GM19193 (cell line): Measurements from ENCODE around the gene GAS7.

Experiments
- POLR2A ChIP-seq: IDR thresholded peaks from 4 replicates; pipeline ENCODE4 v1.6.1; 2011; ENCODE audit not compliant: insufficient read depth, insufficient read length; ENCODE audit errors: extremely low read depth

The GAS7 gene

DNA sequence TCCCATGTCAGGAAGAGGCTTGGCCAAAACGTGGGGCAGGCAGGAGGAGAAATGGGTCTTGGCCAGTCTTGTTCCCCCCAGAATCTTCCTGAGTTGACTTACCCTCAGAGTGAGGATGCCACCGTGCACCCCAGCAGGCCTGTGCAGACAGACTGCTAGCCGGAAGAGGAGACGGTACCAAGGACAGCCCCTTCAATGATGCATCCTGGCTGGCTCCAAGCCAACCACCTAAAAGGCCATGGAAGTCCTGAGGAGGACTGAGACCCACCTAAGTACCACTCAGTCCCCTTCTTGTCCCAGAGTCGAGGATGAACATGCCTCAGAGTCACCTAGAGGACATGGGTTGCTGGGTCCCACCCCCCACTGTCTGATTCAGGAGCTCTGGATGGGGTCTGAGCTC lies 246.6 kb downstream of the GAS7 start:
- no peak for TF ChIP-seq POLR2A

DNA sequence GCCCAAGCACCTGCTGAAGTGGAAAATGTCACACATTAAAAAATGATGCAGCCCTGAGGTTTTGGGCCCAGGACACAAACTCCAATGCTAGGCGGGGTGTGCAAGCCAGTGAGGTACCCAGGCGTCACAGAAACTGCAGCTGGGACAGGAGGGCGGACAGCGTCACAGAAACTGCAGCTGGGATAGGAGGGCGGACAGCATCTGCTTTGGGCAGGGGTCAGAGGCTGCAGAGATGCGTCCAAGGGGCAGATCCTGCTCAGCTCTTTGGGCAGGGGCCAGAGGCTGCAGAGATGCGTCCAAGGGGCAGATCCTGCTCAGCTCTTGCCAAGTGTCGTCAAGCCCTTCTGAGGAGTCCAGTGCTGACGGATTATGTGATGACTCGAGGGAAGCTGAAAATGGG lies 249.5 kb downstream of the GAS7 start:
- no peak for TF ChIP-seq POLR2A

DNA sequence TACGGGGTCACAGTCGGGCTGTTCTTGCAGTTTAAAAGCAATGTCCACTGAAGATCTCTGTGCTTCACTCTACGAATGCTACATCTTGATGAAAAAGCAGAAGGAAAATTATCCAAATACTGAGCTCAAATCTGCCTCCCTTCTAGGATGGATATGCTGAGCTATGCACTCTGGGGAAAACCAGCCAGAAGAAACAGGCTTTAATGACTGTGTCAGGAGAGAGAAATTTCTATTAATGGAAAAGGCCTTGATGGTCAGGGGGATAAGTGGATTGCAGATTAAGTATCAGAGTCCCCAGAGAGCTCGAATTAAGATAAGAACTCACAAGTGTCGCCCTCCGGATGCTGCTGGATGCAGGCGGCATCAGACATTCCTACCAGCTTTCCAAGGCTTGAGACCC lies 253.7 kb downstream of the GAS7 start:
- no peak for TF ChIP-seq POLR2A

DNA sequence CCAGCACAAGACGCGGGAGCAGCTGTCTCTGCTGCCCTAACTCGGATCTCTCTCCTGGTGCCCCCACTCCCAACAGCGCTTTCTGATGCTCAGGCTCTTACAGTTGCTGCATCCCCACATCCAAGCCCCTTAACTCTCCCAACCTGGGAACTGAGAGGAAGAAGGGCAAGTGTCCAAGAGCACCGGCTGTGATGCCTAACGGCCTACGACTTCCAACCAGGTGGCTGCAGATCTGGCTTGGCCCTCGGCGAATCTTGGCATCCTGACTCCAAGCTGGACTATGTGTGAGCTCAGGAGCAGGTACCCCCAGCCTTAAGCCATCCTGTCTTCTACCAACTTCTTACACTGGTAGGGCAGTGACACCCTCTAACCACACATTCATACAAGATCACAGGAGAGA lies 255.1 kb downstream of the GAS7 start:
- no peak for TF ChIP-seq POLR2A

DNA sequence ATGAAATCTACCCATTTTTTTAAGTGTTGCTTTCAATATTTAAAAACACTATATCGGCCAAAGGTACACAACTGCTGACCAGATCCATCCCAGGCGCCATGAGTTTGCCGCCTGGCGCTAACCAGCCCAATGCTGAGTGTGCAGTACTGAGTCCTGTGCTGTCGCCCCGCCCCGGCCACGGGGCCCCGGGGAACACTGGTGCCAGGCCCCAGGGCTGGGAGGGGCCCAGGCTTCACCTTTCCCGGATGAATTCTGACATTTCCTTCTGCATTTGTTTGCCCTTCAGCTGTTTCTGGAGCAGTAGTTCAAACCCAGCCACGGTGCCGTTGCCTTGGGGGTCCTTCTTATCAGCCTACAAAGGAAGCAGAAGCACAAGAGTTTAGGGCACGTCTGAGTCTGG lies 255.5 kb downstream of the GAS7 start:
- TF ChIP-seq POLR2A = no peak

DNA sequence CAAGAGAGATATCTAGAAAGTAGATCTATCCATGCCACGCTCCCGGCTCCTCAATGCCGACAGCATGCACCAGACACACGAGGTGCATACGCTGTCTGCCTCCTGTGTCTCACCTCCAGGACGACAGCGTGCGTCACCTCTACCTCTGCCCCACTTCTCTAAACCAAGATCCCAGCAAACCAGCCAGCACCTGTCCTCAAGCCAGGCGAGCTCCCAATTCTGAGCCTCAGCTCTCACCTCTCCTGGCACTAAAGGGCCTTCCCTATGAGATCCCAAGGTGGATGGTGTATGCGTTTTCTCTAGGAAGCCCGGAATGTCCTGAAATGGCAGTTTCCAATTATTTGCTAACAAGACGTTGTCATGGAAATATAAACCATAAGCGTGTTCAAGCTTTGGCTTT lies 257.1 kb downstream of the GAS7 start:
- no peak for TF ChIP-seq POLR2A

DNA sequence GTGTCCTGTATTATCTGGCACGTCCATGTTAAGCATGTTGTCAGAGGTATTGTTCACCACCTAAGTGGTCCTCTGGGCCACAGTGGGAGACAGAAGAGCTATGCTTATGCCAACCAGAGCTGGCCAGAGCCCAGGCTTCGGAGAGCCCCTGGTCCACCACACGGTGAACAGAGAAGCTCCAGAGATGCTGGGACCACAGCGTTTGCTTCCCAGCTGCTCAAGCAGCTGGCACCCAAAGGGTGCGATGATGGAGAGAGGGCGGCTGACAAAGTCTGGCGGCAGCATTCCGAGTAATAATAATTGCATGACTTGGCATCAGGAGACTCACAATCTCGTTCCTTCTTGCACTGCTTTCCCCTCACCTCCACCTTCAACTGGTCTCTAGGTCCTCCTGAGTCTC lies 257.6 kb downstream of the GAS7 start:
- no peak for TF ChIP-seq POLR2A

DNA sequence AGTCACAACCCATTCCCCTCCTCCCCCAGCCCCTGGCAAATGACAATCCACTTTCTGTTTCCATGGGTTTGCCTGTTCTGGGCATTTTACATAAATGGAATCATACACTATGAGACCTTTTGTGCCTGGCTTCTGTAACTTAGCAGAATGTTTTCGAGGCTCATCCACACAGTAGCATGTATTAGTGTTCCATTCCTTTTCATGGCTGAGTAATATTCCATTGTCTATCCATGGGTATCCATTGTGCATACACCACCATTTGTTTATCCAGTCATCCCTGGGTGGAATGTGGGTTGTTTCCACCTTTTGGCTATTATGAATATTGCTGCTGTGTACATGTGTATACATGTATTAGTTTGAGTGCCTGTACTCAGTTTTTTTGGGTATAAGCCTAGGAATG lies 259.6 kb downstream of the GAS7 start:
- no peak for TF ChIP-seq POLR2A

GRCh38 chr17:9937901-9938300 lies 260.5 kb downstream of the GAS7 start:
- TF ChIP-seq POLR2A = no peak

- TF ChIP-seq POLR2A = no peak
Measured at GRCh38 chr17:9937241-9937761, 261.1 kb downstream of the GAS7 start.

GRCh38 chr17:9936095-9936494 lies 262.3 kb downstream of the GAS7 start:
- no peak for TF ChIP-seq POLR2A

- TF ChIP-seq POLR2A = no peak
Measured at GRCh38 chr17:9935408-9935807, 263.0 kb downstream of the GAS7 start.

DNA sequence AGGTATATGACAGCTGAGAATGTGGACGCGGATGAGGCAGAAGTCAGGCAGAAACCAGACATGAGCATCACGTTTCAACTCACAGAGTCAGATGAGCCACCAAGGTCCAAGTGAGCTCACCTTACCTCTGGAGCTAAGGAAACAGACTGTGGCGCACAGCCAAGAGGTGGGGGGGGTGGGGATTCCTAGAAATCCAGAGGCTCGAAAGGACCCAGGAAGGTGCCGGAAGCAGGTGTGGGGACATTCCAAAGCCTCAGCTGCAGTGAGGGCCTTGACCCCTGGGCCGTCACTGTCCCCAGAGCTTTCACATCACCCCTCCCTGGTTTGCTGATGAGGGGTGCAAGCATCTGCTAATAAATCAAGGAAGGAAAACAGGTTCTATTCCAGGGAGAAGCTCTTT lies 264.1 kb downstream of the GAS7 start:
- TF ChIP-seq POLR2A = no peak

GRCh38 chr17:9932491-9932890 lies 265.9 kb downstream of the GAS7 start:
- TF ChIP-seq POLR2A = no peak

DNA sequence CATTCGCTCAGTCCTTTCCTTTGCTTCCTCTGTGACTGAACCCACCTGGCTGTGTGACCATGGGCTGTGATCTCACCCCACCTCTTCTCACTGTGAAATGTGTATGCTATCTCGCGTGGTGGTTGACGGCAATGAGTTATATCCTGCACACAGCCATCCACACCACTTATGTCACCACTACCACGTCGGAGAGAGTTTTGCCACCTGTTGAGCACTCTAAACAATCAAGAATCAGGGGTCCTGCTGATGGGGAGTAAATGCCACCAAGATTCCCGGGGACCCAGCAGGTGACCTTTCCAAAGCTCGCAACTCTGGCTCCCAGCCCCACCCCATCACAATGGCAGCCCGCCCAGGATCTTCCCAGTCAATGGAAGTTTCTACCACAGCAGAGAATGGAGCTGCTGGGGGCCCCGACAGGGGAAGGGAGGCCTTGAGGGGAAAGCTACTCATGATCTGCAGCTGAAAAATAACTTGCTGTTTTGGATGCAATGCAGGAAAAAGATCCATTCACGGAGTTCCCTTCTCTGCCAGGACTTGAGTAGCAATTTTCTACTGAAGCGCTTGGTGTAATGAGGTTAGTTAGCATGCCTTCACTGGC lies 267.2 kb downstream of the GAS7 start:
- no peak for TF ChIP-seq POLR2A

GRCh38 chr17:9929871-9930270 lies 268.5 kb downstream of the GAS7 start:
- no peak for TF ChIP-seq POLR2A

GRCh38 chr17:9928601-9929333 lies 269.6 kb downstream of the GAS7 start:
- no peak for TF ChIP-seq POLR2A

DNA sequence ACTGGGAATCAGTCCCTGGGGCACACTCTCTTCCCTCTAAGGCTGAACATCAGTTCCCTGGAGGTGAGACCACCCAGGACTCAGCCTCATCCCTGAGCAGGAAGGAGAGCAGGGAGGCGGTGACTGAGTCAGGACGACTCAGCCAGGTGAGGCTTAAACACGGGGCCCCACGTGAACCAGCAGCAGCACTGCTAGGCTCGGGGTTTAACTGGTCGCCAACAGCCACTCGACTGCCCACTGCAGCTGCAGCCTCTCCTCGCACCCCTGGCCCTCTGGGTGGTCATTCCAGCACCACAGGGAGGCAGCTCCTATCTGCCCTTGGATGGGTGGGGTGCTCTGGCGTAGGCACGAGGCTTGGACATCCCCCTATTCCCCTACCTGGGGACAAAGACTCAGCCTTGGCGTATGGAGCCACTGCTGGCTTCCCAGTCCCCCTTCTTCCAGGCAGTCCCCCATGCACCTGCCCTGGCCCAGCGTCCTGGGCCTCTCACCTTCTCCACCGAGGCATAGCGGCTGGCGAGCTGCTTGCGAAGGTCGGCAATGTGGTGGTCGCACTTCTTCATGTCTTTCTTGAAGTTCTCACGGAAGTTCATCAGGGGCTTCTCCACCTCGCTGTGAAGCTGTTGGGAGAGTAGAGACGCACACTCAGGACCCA lies 272.1 kb downstream of the GAS7 start:
- TF ChIP-seq POLR2A = no peak
